ENCODE data around the gene PBX1.

The PBX1 gene

GRCh38 chr1:164558461-164559341 lies at the start of gene PBX1:
Gene PBX1 (plus strand): TSS chr1:164559184.
- DNase-seq (ENCODE audit: low read depth), result peak; percentile 99
- peak within 1 kb of the TSS; percentile 85 for H3K4me3 ChIP-seq (replicated peaks; ENCODE audit: low read depth, low read length)
- no peak for TF ChIP-seq CTCF (IDR thresholded peaks at IDR 0.05; ENCODE audit: low read length, missing control alignments)

- H3K4me3 ChIP-seq (replicated peaks; ENCODE audit: low read depth, low read length), result no peak overlapping the region
- DNase-seq (ENCODE audit: low read depth), result peak; percentile 60
- TF ChIP-seq CTCF (IDR thresholded peaks at IDR 0.05; ENCODE audit: low read length, missing control alignments), result peak; percentile 31
Measured at GRCh38 chr1:164510435-164510834, 48.5 kb upstream of the PBX1 start.

GRCh38 chr1:164511001-164511705 lies 47.8 kb upstream of the PBX1 start:
- TF ChIP-seq CTCF (IDR thresholded peaks at IDR 0.05; ENCODE audit: low read length, missing control alignments), result no peak
- H3K4me3 ChIP-seq (replicated peaks; ENCODE audit: low read depth, low read length), result no peak overlapping the region
- no peak for DNase-seq (ENCODE audit: low read depth)

GRCh38 chr1:164515231-164515630 lies 43.8 kb upstream of the PBX1 start:
- DNase-seq (ENCODE audit: low read depth), result no peak
- no peak overlapping the region for H3K4me3 ChIP-seq (replicated peaks; ENCODE audit: low read depth, low read length)

GRCh38 chr1:164515711-164516331 lies 43.2 kb upstream of the PBX1 start:
- peak; percentile 34 for DNase-seq (ENCODE audit: low read depth)
- no peak overlapping the region for H3K4me3 ChIP-seq (replicated peaks; ENCODE audit: low read depth, low read length)
- TF ChIP-seq CTCF (IDR thresholded peaks at IDR 0.05; ENCODE audit: low read length, missing control alignments), result no peak

More at GRCh38 chr1:164515231-164515630, 43.8 kb upstream of the PBX1 start:
- no peak for TF ChIP-seq CTCF (IDR thresholded peaks at IDR 0.05; ENCODE audit: low read length, missing control alignments)

- TF ChIP-seq CTCF (IDR thresholded peaks at IDR 0.05; ENCODE audit: low read length, missing control alignments), result no peak
- no peak for DNase-seq (ENCODE audit: low read depth)
Measured at GRCh38 chr1:164516591-164516990, 42.4 kb upstream of the PBX1 start.

More at GRCh38 chr1:164516591-164516990, 42.4 kb upstream of the PBX1 start:
- no peak overlapping the region for H3K4me3 ChIP-seq (replicated peaks; ENCODE audit: low read depth, low read length)
